GM21381 (cell line): ENCODE results near the gene RAB11A.

ENCODE experiments used
- ATAC-seq: cut with Tn5 transposase; IDR thresholded peaks from one replicate; pipeline ENCODE4 v1.9.1; 2021; ENCODE audit warnings: mild to moderate bottlenecking, moderate library complexity; ENCODE audit not compliant: unreplicated experiment

The RAB11A gene

DNA sequence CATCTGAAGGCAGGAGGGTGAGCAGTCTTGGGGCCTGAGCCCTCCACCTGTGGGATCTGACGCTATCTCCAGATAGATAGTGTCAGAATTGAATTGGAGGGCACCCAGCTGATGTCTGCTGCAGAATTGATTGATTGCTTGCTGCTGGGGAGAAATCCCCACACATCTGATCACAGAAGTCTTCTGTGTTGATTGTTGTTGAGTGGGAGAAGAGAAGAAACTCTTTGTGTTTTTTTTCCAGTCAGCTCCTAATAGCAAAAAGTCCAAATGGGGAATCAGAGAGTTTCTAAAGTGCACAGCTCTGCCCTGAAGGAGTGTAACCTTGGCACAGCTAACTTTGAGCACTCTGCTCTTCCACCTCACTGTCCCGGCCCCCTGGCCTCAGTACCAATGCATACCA lies 66.1 kb downstream of the RAB11A start:
- ATAC-seq, result no peak

DNA sequence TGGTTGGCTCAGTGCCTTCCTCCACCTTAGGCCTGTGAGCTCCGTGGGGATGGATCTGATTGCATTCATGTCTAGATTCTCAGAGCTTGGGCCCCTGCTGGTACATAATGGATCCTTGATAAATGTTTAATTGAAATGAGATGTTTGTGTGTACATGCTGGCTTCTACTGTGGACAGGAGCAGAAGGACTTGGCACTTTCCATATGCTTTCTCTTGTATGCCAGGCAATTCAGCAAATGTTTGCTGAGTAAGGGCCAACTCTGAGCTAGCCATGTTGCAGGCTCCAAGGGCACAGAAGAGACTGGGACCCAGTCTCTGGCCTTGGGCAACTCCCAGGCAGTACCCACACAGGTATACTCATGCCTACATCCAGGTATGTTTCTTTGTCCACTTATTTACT lies 67.0 kb downstream of the RAB11A start:
- no peak for ATAC-seq

DNA sequence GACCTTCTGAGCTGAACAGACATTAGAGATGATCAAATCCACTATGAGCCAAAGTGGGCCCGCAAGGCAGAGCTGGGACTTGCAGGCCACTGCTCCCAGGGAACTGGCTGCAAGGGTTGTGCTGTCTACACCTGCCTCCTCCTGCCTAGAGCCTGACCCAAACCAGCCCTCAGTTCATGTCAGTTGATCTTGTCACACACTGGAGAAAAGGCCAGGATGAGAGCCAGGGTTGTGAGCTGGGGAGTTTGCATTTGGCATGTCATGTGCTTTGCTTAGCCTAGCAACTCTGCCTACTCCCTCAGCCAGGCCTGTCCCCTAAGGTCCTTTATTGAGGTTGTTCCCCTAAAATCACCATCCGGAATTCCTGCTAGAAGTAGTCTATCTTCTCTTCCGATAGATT lies 67.8 kb downstream of the RAB11A start:
- no peak for ATAC-seq

DNA sequence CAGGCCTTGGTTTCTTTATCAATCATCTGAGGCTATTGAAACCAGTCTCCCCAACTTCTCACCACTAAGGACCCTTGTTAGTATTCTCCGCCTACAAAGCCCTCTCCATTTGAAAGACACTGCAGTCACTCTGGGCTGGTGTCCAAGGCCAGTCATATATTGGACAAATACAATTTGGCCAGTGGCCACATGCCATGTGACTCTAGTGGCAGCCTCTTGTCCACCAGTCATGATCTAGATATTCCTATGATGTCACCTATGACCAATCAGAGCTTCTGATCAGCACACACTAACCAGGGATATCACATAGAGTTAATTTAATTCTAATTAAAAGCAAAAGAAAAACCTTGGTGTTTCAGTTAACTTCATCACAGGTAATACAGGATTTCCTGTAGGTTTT lies 68.2 kb downstream of the RAB11A start:
- no peak for ATAC-seq

DNA sequence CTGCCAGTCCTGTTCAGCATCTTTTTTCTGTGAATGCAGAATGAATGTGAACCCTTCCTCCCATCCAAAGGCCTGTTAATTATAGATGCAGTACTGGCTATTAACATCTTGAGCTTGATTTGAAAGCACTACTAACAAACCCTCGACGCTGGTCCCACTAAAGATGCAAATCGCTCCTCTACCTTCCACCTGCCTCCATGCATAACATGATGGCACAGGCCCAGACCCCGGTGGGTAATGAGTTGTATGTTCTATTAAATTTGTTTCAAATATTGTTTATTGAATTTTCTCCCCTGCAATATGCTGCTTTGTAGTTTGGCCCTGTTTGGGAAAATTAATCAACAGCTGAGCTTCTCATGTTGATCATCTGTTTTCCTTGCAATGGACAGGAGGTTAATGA lies 69.3 kb downstream of the RAB11A start:
- ATAC-seq, result no peak

DNA sequence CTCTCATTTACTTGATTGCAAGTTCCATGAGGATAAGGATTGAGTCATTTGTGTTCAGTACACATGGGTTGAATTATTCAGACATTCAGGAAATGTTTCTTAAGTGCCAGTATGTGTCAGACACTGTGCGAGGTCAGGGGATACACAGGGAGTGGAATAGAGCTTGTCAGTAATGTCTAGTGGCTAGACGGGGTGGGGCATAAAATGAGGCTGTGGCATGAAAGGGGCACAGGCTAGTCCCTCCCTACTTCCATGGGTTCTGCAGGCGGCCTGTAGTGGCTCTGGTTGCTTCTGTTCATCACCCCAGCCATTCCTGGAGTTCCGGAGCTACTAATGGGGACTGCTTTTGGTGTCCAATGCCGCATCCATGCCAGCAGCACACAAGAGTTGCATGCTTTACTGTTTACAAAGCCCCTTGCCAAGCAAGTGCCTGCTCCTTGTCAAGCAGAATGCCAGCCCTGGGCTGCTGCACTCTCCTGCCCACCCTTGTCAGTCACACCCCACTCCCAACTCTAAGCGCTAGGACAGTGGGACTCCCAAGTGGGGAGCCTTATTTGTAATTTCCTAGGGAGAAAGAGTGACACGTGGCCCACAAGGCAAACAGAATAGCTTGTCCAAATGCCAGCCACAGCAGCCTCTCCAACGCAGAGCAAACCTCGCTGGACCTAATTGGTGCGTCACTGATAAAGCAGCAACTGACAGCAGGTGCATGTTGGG lies 70.8 kb downstream of the RAB11A start:
- ATAC-seq, result no peak

DNA sequence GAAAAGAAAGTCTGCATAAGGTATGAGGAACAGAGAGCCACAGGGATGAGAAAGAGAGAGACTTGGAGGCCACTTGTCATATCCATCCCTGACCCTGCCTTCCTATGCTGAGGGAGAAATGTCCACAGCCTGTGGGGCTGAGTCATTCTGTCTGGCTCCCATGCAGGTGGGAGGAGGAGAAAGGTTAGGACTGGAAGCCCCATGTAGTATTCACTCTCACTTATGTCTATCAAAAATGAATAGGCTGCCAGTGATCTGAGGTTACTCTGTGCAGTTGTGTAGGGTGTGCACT lies 71.3 kb downstream of the RAB11A start:
- no peak for ATAC-seq
